Upper lobe of right lung (tissue), 1 donor: ENCODE data around the gene TTC24. TPM values are rescaled to one million over a fixed set of nuclear protein-coding genes. Genes with fewer than 3 reads are reported as not detected.

Experiments
- ATAC-seq: fragments of 200-7000 bp; cut with Tn5 transposase; one replicate; pipeline ENCODE4 v1.9.1; 2020; ENCODE audit warnings: mild to moderate bottlenecking, moderate library complexity
- DNase-seq: peaks from one replicate; pipeline ENCODE4 v3.0.0-alpha.2; 2020
- H3K27ac ChIP-seq: fragments of 200-600 bp; one replicate; pipeline ENCODE4 v1.8.0; 2022
- H3K27me3 ChIP-seq: fragments of 200-600 bp; one replicate; pipeline ENCODE4 v1.8.0; 2022; ENCODE audit warnings: mild to moderate bottlenecking
- H3K36me3 ChIP-seq: fragments of 200-600 bp; one replicate; pipeline ENCODE4 v1.8.0; 2022
- H3K4me1 ChIP-seq: fragments of 200-600 bp; one replicate; pipeline ENCODE4 v1.8.0; 2022
- H3K4me3 ChIP-seq: fragments of 200-600 bp; one replicate; pipeline ENCODE4 v1.8.0; 2022; ENCODE audit warnings: mild to moderate bottlenecking
- H3K9me3 ChIP-seq: fragments of 200-600 bp; one replicate; pipeline ENCODE4 v1.8.0; 2022
- intact Hi-C: fragments of 100-400 bp; cut with DNase I; formaldehyde crosslinking; loops from one replicate; pipeline ENCODE4 v1.11.0; 2022
- total RNA-seq: library from RNA; stranded (reverse); fragmentation: NEBNext Ultra II Directional; extraction: Animal tissue kit (Norgen Biotek cat#: 25700); gene quantifications from one replicate; pipeline ENCODE4 v1.2.1, GENCODE V29; 2021
- TF ChIP-seq, protein P1 (sequence below): fragments of 200-600 bp; IDR thresholded peaks from one replicate; pipeline ENCODE4 v1.8.0; 2022; ENCODE audit warnings: antibody characterized with exemption
- donor health status: DM: no; HTN: yes; CAD: no; lungs with severe emphysema.

TTC24 gene
- total RNA-seq, 1 donor from 2014 or later: not detected

DNA sequence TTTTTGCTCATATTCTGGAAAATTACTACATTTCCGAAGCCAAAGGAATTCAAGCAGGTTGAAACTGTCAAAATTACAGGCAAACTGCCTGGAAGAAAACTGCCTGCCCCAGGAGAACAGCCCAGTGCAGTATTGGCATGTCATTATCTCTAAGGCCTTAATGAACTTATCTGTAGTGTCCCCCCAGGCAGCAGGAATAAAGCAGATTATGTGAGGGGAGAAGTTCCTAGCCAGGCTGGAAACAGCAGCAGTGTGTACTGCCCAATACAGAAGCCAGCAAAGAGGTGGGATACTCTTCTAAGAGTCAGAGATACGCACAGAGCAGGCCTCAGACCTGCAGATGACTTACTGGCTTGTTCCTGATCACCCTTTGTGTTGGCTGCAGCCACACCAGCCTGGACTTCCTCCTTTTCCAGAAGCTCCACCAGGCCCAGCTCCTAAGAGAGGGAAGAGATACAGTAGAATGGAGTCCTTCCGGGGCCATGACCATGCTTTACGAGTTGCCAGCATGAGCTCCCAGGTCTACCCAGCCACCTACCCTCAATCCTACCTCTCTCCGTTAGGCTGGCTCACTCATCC lies 18.8 kb upstream of the TTC24 start:
- Histone ChIP-seq H3K4me3 (no peak overlapping the region), H3K9me3 (no peaks in the 10 kb centered on the region), H3K4me1 (no peaks in the 10 kb centered on the region), H3K27ac (no peak overlapping the region), H3K36me3 (no peaks in the 10 kb centered on the region), H3K27me3 (no peaks in the 10 kb centered on the region)
- intact Hi-C loops: no loop called here
- ATAC-seq: peak; percentile 50
- TF ChIP-seq, protein P1, sequence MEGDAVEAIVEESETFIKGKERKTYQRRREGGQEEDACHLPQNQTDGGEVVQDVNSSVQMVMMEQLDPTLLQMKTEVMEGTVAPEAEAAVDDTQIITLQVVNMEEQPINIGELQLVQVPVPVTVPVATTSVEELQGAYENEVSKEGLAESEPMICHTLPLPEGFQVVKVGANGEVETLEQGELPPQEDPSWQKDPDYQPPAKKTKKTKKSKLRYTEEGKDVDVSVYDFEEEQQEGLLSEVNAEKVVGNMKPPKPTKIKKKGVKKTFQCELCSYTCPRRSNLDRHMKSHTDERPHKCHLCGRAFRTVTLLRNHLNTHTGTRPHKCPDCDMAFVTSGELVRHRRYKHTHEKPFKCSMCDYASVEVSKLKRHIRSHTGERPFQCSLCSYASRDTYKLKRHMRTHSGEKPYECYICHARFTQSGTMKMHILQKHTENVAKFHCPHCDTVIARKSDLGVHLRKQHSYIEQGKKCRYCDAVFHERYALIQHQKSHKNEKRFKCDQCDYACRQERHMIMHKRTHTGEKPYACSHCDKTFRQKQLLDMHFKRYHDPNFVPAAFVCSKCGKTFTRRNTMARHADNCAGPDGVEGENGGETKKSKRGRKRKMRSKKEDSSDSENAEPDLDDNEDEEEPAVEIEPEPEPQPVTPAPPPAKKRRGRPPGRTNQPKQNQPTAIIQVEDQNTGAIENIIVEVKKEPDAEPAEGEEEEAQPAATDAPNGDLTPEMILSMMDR: no peak
- no peak for DNase-seq

DNA sequence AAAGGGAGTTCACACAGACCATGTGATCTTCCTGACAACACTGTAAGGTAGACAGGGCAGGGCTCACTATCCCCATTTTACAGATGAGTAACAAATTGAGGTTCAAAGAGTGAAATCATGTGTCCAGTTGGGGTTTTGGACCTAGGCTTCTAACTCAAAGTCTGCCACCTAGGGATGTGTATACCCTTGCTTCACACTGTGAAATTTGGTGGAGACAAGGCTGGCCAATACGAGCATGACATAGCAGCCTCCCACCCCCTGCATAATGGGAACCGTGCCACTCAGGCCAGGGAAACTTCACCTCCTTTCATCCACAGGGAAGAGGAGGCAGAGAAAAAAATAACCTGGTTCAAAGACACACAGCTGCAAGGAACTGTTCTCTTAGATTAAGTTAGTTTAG lies 14.0 kb upstream of the TTC24 start:
- intact Hi-C loops: no loop called here
- no peak overlapping the region for H3K27ac ChIP-seq
- ATAC-seq (no peak), DNase-seq (no peak)
- TF ChIP-seq, protein P1: no peak
- H3K9me3 ChIP-seq: no peaks in the 10 kb centered on the region
- H3K4me3 ChIP-seq: no peak overlapping the region
- no peaks in the 10 kb centered on the region for H3K27me3 ChIP-seq
- no peaks in the 10 kb centered on the region for H3K4me1 ChIP-seq
- no peaks in the 10 kb centered on the region for H3K36me3 ChIP-seq

DNA sequence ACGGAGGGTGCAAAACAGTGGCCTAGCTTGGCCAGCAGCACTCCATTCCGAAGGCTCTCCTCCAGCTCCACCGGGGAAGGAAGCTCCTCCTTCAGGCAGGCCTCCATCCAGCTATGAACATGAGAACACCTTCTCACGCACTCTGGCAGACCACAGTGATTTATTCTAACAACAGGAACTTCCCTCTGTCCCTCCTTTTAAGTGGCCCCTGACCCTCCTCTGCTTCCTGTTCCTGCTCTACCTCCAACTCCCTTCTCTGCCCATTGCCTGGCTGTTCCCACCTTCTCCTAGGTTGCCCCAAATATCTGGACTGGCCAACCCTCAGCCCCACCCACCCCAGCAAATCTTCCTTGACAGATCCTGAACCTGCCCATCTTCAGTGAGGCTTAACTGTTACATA lies 13.1 kb upstream of the TTC24 start:
- Histone ChIP-seq H3K9me3 (no peaks in the 10 kb centered on the region), H3K27me3 (no peaks in the 10 kb centered on the region), H3K36me3 (no peaks in the 10 kb centered on the region), H3K4me1 (no peaks in the 10 kb centered on the region), H3K27ac (no peak overlapping the region), H3K4me3 (no peak overlapping the region)
- ATAC-seq (no peak), DNase-seq (no peak)
- intact Hi-C loops: no loop called here
- TF ChIP-seq, protein P1: no peak

DNA sequence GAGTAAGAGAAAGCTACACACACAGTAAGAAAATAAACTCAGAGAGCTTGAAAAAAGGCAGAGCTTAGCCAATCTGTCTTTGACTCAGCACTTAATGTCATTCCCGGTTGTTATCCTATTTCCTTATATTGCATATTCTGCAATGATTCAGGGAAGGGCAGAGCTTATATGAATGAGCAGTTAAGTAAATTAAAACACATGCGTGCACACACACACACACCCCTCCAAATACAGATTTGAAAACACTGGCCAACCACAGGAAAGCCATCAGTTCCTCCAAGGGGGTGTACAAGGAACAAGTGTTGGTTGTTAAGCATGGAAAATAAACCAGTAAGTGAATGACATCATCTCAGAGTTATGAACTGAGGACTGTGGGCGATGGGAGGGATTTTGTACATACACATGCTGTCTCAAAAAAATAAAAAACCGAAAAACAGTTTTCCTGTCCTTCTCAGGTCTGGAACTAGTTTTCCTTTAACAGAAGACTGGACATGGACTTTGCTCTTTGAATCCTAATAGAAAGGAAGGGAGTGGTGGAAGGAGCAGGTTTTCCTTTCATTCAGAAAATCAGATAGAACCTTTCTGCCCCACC lies 8.2 kb upstream of the TTC24 start:
- no peak overlapping the region for H3K27ac ChIP-seq
- H3K36me3 ChIP-seq: no peaks in the 10 kb centered on the region
- no peaks in the 10 kb centered on the region for H3K27me3 ChIP-seq
- intact Hi-C loops: no loop called here
- H3K4me3 ChIP-seq: no peak overlapping the region
- TF ChIP-seq, protein P1: no peak
- ATAC-seq (no peak), DNase-seq (no peak)
- no peaks in the 10 kb centered on the region for H3K9me3 ChIP-seq
- H3K4me1 ChIP-seq: no peaks in the 10 kb centered on the region

DNA sequence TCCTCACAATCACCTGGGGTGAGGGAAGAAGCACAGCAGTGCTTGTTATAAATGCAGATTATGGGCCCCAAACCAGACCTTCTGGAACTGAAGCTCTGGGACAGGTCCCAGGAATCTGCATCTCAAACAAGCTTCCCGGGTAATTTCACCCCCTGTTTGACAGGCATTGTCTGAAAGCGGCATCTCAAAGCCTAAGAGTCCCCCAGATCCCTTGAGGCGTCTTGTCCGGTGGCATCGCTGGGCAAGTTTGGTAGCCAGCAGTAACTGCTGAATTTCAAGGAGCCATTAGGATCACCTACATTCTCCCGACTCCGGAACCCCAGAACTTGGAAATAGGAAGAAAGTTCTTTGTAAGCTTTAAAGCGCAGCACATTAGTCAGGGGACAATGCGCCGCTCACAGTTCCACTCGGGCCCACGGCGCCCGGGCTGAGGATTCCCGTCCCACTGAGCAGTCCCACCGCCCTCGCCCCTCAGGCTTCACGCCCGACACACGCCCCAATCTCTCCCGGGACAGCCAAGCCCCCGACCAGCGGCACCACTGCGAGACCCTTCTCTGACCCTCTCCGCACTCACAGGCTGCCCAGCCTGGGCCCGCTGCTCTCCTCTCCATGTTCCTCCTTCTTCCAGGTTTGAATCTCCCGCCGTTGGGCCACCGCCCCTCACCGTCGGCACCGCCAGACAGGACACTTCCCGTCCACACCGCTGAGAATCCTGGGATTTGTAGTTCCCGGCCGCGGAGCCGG lies 7.4 kb upstream of the TTC24 start, which contains the start of gene IQGAP3:
Gene IQGAP3 (minus strand): TSS at position 647 of the 744 bp plus-strand sequence. CDS start 36 bp downstream, at position 611.
- peak; percentile 93 for DNase-seq
- intact Hi-C loops: no loop called here
- TF ChIP-seq, protein P1: no peak
- H3K27me3 ChIP-seq: no peaks in the 10 kb centered on the region
- peak within 1 kb of the TSS; percentile 38 for H3K4me3 ChIP-seq
- H3K4me1 ChIP-seq: no peaks in the 10 kb centered on the region
- peak; percentile 97 for ATAC-seq
- no peak within 1 kb of the TSS for H3K27ac ChIP-seq
- H3K9me3 ChIP-seq: no peaks in the 10 kb centered on the region
- H3K36me3 ChIP-seq: no peaks in the 10 kb centered on the region
